ENCODE data around the gene GPR68.
A peak's percentile ranks its signal among the peaks of the same experiment; 100 is the strongest.
"Not testable (repeated sequence)": the region's sequence is repeated elsewhere in the genome, so short reads cannot be mapped to it uniquely, and the experiment has no call there.

Gene GPR68

GRCh38 chr14:91190853-91191252, 53.7 kb downstream of the GPR68 start:
- DNase-seq (ENCODE audit: low read depth) = no peak

GRCh38 chr14:91187271-91187670, 57.2 kb downstream of the GPR68 start:
- DNase-seq (ENCODE audit: low read depth) = no peak

- peak; percentile 23 for DNase-seq (ENCODE audit: low read depth)
Measured at GRCh38 chr14:91186515-91187066, 57.9 kb downstream of the GPR68 start.

DNA sequence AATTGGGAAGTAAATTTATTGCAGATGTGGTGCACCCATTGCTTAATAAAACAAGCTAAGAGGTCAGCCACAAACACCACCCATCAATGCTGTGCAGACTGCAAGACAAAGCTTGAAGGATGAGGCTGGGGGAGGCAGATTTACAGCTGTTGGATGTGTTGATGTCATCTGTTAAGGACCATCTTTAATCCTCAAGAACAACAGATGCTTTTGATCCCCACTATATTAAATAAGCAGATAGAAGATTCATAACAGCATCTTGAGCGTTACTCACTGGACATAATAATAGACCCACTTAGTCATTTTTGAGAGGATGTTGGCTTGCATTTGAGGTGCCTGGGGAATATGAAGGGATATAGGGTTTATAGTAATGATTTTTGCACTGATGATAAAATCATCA, 58.8 kb downstream of the GPR68 start:
- peak; percentile 43 for DNase-seq (ENCODE audit: low read depth)

GRCh38 chr14:91184559-91184958, 59.9 kb downstream of the GPR68 start:
- DNase-seq (ENCODE audit: low read depth) = no peak

GRCh38 chr14:91182753-91183152, 61.8 kb downstream of the GPR68 start:
- DNase-seq (ENCODE audit: low read depth) = not testable (repeated sequence)

All from fibroblast of gingiva (primary cell).